Smooth muscle cell (in vitro differentiated cells): ENCODE measurements around the gene PPFIA2. TPM values are rescaled to one million over a fixed set of nuclear protein-coding genes. Genes with fewer than 3 reads are reported as not detected.
A peak's percentile ranks its signal among the peaks of the same experiment; 100 is the strongest.
"Not testable (repeated sequence)": the region's sequence is repeated elsewhere in the genome, so short reads cannot be mapped to it uniquely, and the experiment has no call there.

Source experiments
- DNase-seq: peaks from one replicate; lab custom pipeline; 2025; ENCODE audit not compliant: unreplicated experiment; lab: John Stamatoyannopoulos, UW
- H2AFZ ChIP-seq: fragments of 200-600 bp; sonication (generic); 2 replicates; pipeline ENCODE4 v1.6.0; 2016; ENCODE audit warnings: antibody characterized with exemption, low read depth, mild to moderate bottlenecking
- H3F3A ChIP-seq: fragments of 200-600 bp; sonication (generic); 2 replicates; pipeline ENCODE4 v1.6.0; 2017; ENCODE audit warnings: antibody characterized with exemption, low read depth
- H3K27ac ChIP-seq: fragments of 200-600 bp; sonication (generic); 2 replicates; pipeline ENCODE4 v1.5.1; 2016; ENCODE audit warnings: low read depth, mild to moderate bottlenecking
- H3K27me3 ChIP-seq: fragments of 200-600 bp; sonication (generic); 2 replicates; pipeline ENCODE4 v1.6.1; 2016; ENCODE audit warnings: low read depth, mild to moderate bottlenecking
- H3K36me3 ChIP-seq: fragments of 200-600 bp; sonication (generic); 2 replicates; pipeline ENCODE4 v1.5.1; 2016; ENCODE audit warnings: low read depth
- H3K4me1 ChIP-seq: fragments of 200-600 bp; sonication (generic); 2 replicates; pipeline ENCODE4 v1.5.1; 2016; ENCODE audit warnings: low read depth
- H3K4me2 ChIP-seq: fragments of 200-600 bp; sonication (generic); 2 replicates; pipeline ENCODE4 v1.6.0; 2016; ENCODE audit warnings: mild to moderate bottlenecking
- H3K4me3 ChIP-seq: fragments of 200-600 bp; sonication (generic); 2 replicates; pipeline ENCODE4 v1.5.1; 2016; ENCODE audit warnings: mild to moderate bottlenecking
- H3K79me2 ChIP-seq: fragments of 200-600 bp; sonication (generic); 2 replicates; pipeline ENCODE4 v1.6.0; 2016; ENCODE audit warnings: low read depth, mild to moderate bottlenecking
- H3K9ac ChIP-seq: fragments of 200-600 bp; sonication (generic); 2 replicates; pipeline ENCODE4 v1.6.0; 2016; ENCODE audit warnings: low read depth
- H3K9me3 ChIP-seq: fragments of 200-600 bp; sonication (generic); replicated peaks from 2 replicates; pipeline ENCODE4 v1.5.1; 2016; ENCODE audit warnings: low read depth
- H4K20me1 ChIP-seq: fragments of 200-600 bp; sonication (generic); 2 replicates; pipeline ENCODE4 v1.6.0; 2016; ENCODE audit warnings: low read depth
- WGBS: methylation state at CpG from one replicate; pipeline ENCODE4 v1.1.7; 2016; ENCODE audit warnings: low lambda C conversion rate; 5-methylcytosine and 5-hydroxymethylcytosine counted together
- polyA plus RNA-seq: library from polyadenylated mRNA; unstranded; fragments of >200 nt; fragmentation: Nextera tagmentation; extraction: Ambion mirVana; gene quantifications from 2 replicates; pipeline ENCODE4 v1.2.1, GENCODE V29; 2016
- total RNA-seq: library from RNA; depleted of rRNA; stranded (reverse); fragments of >200 nt; gene quantifications from 2 replicates; pipeline ENCODE4 v1.2.3, GENCODE V29; 2014
- TF ChIP-seq, protein P1 (sequence below): fragments of 200-600 bp; sonication (generic); IDR thresholded peaks from 2 replicates; pipeline ENCODE4 v1.5.1; 2017; ENCODE audit warnings: borderline replicate concordance, mild to moderate bottlenecking, antibody characterized with exemption; ENCODE audit not compliant: insufficient read depth, poor library complexity, severe bottlenecking

PPFIA2 gene
- total and polyA plus RNA-seq, 2 experiments from 2014 or later, result not detected

GRCh38 chr12:81668475-81668874, 90.7 kb downstream of the PPFIA2 start:
- Histone ChIP-seq H2AFZ (no peak overlapping the region), H3K27me3 (no peaks in the 10 kb centered on the region), H3K4me3 (no peak overlapping the region), H4K20me1 (no peaks in the 10 kb centered on the region), H3K79me2 (no peaks in the 10 kb centered on the region), H3K9ac (no peak overlapping the region), H3K4me1 (no peaks in the 10 kb centered on the region), H3K9me3 (no peaks in the 10 kb centered on the region), H3F3A (no peaks in the 10 kb centered on the region), H3K36me3 (no peaks in the 10 kb centered on the region), H3K4me2 (no peak overlapping the region), H3K27ac (no peak overlapping the region)
- TF ChIP-seq, protein P1, sequence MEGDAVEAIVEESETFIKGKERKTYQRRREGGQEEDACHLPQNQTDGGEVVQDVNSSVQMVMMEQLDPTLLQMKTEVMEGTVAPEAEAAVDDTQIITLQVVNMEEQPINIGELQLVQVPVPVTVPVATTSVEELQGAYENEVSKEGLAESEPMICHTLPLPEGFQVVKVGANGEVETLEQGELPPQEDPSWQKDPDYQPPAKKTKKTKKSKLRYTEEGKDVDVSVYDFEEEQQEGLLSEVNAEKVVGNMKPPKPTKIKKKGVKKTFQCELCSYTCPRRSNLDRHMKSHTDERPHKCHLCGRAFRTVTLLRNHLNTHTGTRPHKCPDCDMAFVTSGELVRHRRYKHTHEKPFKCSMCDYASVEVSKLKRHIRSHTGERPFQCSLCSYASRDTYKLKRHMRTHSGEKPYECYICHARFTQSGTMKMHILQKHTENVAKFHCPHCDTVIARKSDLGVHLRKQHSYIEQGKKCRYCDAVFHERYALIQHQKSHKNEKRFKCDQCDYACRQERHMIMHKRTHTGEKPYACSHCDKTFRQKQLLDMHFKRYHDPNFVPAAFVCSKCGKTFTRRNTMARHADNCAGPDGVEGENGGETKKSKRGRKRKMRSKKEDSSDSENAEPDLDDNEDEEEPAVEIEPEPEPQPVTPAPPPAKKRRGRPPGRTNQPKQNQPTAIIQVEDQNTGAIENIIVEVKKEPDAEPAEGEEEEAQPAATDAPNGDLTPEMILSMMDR, result no peak
- WGBS, result 5% methylated on average over 1 of the region's 1 CpG
- no peak for DNase-seq

- not testable (repeated sequence) for H3K4me1 ChIP-seq, H3K9me3 ChIP-seq, H2AFZ ChIP-seq, H3K4me2 ChIP-seq, H3K36me3 ChIP-seq, H3K27me3 ChIP-seq, H3K9ac ChIP-seq, H3F3A ChIP-seq, H3K79me2 ChIP-seq, H3K27ac ChIP-seq, H3K4me3 ChIP-seq, DNase-seq, H4K20me1 ChIP-seq
- WGBS, result 89% methylated on average over 6 of the region's 6 CpGs
Measured at GRCh38 chr12:81659310-81659709, 99.8 kb downstream of the PPFIA2 start.

DNA sequence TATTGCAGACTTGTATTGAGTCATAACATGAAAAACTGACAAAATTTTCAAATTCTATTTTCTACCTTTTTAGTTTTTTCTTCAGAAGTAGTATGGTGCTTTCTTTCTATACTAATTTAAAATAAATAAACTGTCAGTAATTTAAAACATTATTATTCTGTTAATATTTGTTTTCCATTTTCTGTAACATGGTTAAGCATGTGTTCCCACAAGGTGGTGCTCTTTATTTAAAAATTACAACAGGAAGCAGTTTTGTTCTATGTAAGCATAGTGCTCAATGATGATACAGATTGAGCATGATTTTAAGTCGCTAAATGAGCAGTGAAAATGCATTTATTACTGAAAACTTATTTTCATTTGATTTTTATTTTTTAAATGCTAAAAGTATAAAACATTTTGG, 114.6 kb downstream of the PPFIA2 start:
- Histone ChIP-seq H3K9me3 (no peaks in the 10 kb centered on the region), H3K27ac (no peak overlapping the region), H3K9ac (no peak overlapping the region), H4K20me1 (no peaks in the 10 kb centered on the region), H3K4me2 (peak overlapping the region; percentile 57), H2AFZ (peak overlapping the region; percentile 24), H3K4me3 (no peak overlapping the region), H3K79me2 (no peaks in the 10 kb centered on the region), H3K4me1 (no peaks in the 10 kb centered on the region), H3K27me3 (no peaks in the 10 kb centered on the region), H3F3A (no peaks in the 10 kb centered on the region), H3K36me3 (no peaks in the 10 kb centered on the region)
- no peak for DNase-seq
- TF ChIP-seq, protein P1, result peak; percentile 74
- 10% methylated on average over 1 of the region's 1 CpG for WGBS

DNA sequence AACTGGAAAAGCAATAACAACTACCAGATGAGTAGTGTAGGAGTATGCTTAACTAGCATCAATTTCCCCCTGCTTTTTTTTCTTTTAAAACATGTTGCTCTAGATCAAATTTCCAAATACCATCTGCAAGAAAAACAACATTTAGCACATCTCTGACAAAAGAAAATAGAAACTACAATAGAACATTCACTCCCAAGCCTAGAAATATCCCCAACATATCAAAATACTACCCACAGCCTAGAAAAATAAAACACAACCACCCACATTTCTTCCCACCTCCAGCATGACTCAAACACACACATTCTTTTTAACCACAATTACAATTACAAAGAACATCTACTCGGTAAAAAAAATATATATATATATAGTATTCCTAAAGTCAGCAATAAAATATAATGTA, 120.0 kb downstream of the PPFIA2 start:
- TF ChIP-seq, protein P1, result no peak
- H2AFZ ChIP-seq, result no peak overlapping the region
- H3K9ac ChIP-seq, result no peak overlapping the region
- H3K4me1 ChIP-seq, result no peaks in the 10 kb centered on the region
- no peaks in the 10 kb centered on the region for H4K20me1 ChIP-seq
- no peaks in the 10 kb centered on the region for H3K9me3 ChIP-seq
- no peak overlapping the region for H3K4me3 ChIP-seq
- WGBS, result 16% methylated on average over 1 of the region's 1 CpG
- H3F3A ChIP-seq, result no peaks in the 10 kb centered on the region
- peaks cover 8% of the 10 kb centered on the region for H3K27me3 ChIP-seq
- H3K36me3 ChIP-seq, result no peaks in the 10 kb centered on the region
- H3K4me2 ChIP-seq, result no peak overlapping the region
- no peaks in the 10 kb centered on the region for H3K79me2 ChIP-seq
- no peak overlapping the region for H3K27ac ChIP-seq
- no peak for DNase-seq
